Keratinocyte (primary cell): ENCODE results near the gene SPATA12. TPM values are rescaled to one million over a fixed set of nuclear protein-coding genes. Genes with fewer than 3 reads are reported as not detected.

Experiments used
- DNase-seq: peaks from one replicate; pipeline ENCODE4 v3.0.0-alpha.2; 2011; ENCODE audit warnings: low read depth, missing footprints, low spot score
- FAIRE-seq: peaks from 2 replicates; lab custom pipeline; 2011; peaks lifted over from hg19 to GRCh38; lab: Jason Lieb, UNC
- H2AFZ ChIP-seq: 2 replicates; pipeline ENCODE4 v1.6.0; 2012; ENCODE audit warnings: low read length, control low read depth, inconsistent platforms; ENCODE audit not compliant: control insufficient read depth
- H3K27ac ChIP-seq: 2 replicates; pipeline ENCODE4 v1.5.1; 2011; ENCODE audit warnings: low read length; ENCODE audit not compliant: control insufficient read depth, insufficient read depth
- H3K27me3 ChIP-seq: 3 replicates; pipeline ENCODE4 v1.6.0; 2011; ENCODE audit warnings: low read length; ENCODE audit not compliant: control insufficient read depth, insufficient read depth; ENCODE audit errors: extremely low read depth
- H3K36me3 ChIP-seq, 2 experiments: 2 replicates in 1 of 2; 3 replicates in 1 of 2; pipeline ENCODE4 v1.5.1; 2011; ENCODE audit warnings: low read length in 2 of 2, mild to moderate bottlenecking in 1 of 2; ENCODE audit not compliant: control insufficient read depth in 2 of 2, insufficient read depth in 2 of 2; ENCODE audit errors: extremely low read depth in 1 of 2
- H3K4me1 ChIP-seq: 3 replicates; pipeline ENCODE4 v1.5.1; 2011; ENCODE audit warnings: low read length; ENCODE audit not compliant: control insufficient read depth, insufficient read depth; ENCODE audit errors: extremely low read depth
- H3K4me2 ChIP-seq: 3 replicates; pipeline ENCODE4 v1.6.0; 2011; ENCODE audit warnings: low read depth, low read length; ENCODE audit not compliant: control insufficient read depth, insufficient read depth; ENCODE audit errors: extremely low read depth
- H3K4me3 ChIP-seq, 3 experiments: fragments of 200-600 bp in 1 of 3; sonication (generic) in 1 of 3; 2 replicates in 2 of 3; 3 replicates in 1 of 3; pipeline ENCODE4 v1.5.1; 2011 to 2016; ENCODE audit warnings: low read length in 3 of 3, mild to moderate bottlenecking in 3 of 3, control low read depth in 2 of 3, inconsistent platforms in 1 of 3, low read depth in 1 of 3, mixed read lengths in 1 of 3, mixed run types in 1 of 3, moderate library complexity in 1 of 3; ENCODE audit not compliant: control insufficient read depth in 2 of 3, insufficient read depth in 2 of 3; ENCODE audit errors: extremely low read depth in 1 of 3
- H3K79me2 ChIP-seq: 2 replicates; pipeline ENCODE4 v1.6.0; 2012; ENCODE audit warnings: low read length; ENCODE audit not compliant: control insufficient read depth, insufficient read depth
- H3K9ac ChIP-seq: 3 replicates; pipeline ENCODE4 v1.6.0; 2011; ENCODE audit warnings: low read length; ENCODE audit not compliant: control insufficient read depth, insufficient read depth; ENCODE audit errors: extremely low read depth
- H3K9me1 ChIP-seq: 3 replicates; pipeline ENCODE4 v1.6.0; 2011; ENCODE audit warnings: low read length; ENCODE audit not compliant: control insufficient read depth, insufficient read depth; ENCODE audit errors: extremely low read depth
- H3K9me3 ChIP-seq: 2 replicates; pipeline ENCODE4 v1.5.1; 2012; ENCODE audit warnings: low read depth, low read length; ENCODE audit not compliant: control insufficient read depth
- H4K20me1 ChIP-seq: 3 replicates; pipeline ENCODE4 v1.6.0; 2011; ENCODE audit warnings: low read length; ENCODE audit not compliant: control insufficient read depth, insufficient read depth; ENCODE audit errors: extremely low read depth
- EZH2 ChIP-seq: IDR thresholded peaks from one replicate; pipeline ENCODE4 v1.6.1; 2012; ENCODE audit warnings: inconsistent platforms, mild to moderate bottlenecking, low read length, moderate library complexity
- dilution Hi-C: fragments of 300-500 bp; cut with MboI; formaldehyde crosslinking; loops from one replicate; pipeline ENCODE4 v1.7.0; 2020; ENCODE audit warnings: low sequenced_read_pairs; ENCODE audit not compliant: extremely low pct_ligation_motif_present
- polyA plus RNA-seq, 5 experiments: library from polyadenylated mRNA; depleted of rRNA in 3 of 5; stranded (reverse) in 3 of 5; stranded (forward) in 1 of 5; unstranded in 1 of 5; fragments of >200 nt; gene quantifications; 1 replicate in 1 of 5; 2 replicates in 3 of 5; 3 replicates in 1 of 5; pipeline versions ENCODE4 v1.2.1 to v1.2.3, GENCODE V29; 2011 to 2012; ENCODE audit warnings: missing spikeins in 2 of 5, low read depth in 1 of 5, low replicate concordance in 1 of 5
- TF ChIP-seq, protein P1 (sequence below), 3 experiments: IDR thresholded peaks in 1 of 3; conservative IDR thresholded peaks in 1 of 3; optimal IDR thresholded peaks in 1 of 3; 2 replicates in 2 of 3; 3 replicates in 1 of 3; pipeline versions ENCODE3 to v1.5.1; 2011; ENCODE audit warnings: low read length in 3 of 3, mild to moderate bottlenecking in 3 of 3, moderate library complexity in 2 of 3, control low read depth in 1 of 3, inconsistent platforms in 1 of 3; ENCODE audit not compliant: insufficient read depth in 2 of 3; ENCODE audit errors: extremely low read depth in 1 of 3

Gene SPATA12
- polyA plus RNA-seq, 1 donor (not counting 4 experiments of a cell fraction or from before 2014, with no cell fraction given): 0.08 TPM

DNA sequence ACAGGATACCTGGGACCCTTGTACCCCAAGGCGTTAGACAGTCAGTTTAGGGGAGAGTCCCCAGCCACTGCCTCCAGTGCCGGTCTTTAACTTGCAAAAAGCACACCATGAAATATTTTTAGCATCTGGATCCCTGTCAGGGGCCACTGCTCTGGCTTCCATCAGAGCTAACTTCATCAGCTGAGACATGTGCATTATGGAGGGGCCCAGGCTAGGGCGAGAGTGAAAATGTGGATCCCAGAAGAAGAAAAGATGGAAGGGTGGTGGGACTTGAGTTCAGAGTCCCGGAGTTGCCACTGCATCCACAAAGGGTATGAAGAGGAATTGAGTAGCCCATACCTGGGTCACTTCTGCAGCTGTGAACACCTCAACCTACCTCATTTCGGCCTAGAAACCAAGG lies 23.5 kb upstream of the SPATA12 start:
- H3K79me2 ChIP-seq: no peaks in the 10 kb centered on the region
- H3K4me2 ChIP-seq: no peak overlapping the region
- dilution Hi-C loops: no loop called here
- H3K9ac ChIP-seq: no peak overlapping the region
- H3K27me3 ChIP-seq: no peaks in the 10 kb centered on the region
- H3K4me3 ChIP-seq: no peak overlapping the region
- H2AFZ ChIP-seq: no peak overlapping the region
- H3K4me1 ChIP-seq: no peaks in the 10 kb centered on the region
- no peaks in the 10 kb centered on the region for H4K20me1 ChIP-seq
- no peak for DNase-seq
- H3K27ac ChIP-seq: no peak overlapping the region
- H3K36me3 ChIP-seq: no peaks in the 10 kb centered on the region
- no peaks in the 10 kb centered on the region for H3K9me1 ChIP-seq
- TF ChIP-seq EZH2: no peak
- TF ChIP-seq, protein P1, sequence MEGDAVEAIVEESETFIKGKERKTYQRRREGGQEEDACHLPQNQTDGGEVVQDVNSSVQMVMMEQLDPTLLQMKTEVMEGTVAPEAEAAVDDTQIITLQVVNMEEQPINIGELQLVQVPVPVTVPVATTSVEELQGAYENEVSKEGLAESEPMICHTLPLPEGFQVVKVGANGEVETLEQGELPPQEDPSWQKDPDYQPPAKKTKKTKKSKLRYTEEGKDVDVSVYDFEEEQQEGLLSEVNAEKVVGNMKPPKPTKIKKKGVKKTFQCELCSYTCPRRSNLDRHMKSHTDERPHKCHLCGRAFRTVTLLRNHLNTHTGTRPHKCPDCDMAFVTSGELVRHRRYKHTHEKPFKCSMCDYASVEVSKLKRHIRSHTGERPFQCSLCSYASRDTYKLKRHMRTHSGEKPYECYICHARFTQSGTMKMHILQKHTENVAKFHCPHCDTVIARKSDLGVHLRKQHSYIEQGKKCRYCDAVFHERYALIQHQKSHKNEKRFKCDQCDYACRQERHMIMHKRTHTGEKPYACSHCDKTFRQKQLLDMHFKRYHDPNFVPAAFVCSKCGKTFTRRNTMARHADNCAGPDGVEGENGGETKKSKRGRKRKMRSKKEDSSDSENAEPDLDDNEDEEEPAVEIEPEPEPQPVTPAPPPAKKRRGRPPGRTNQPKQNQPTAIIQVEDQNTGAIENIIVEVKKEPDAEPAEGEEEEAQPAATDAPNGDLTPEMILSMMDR (optimal IDR thresholded peaks at IDR 0.05 in 1 of 3, IDR thresholded peaks at IDR 0.05 in 1 of 3, conservative IDR thresholded peaks at IDR 0.05 in 1 of 3; ENCODE audit: extremely low read depth in 1 of 3, insufficient read depth in 2 of 3, low read length in 3 of 3): no peak
- no peaks in the 10 kb centered on the region for H3K9me3 ChIP-seq
- no peak for FAIRE-seq

- DNase-seq (no peak), FAIRE-seq (no peak)
- Histone ChIP-seq H3K27ac (no peak overlapping the region), H3K27me3 (no peaks in the 10 kb centered on the region), H2AFZ (no peak overlapping the region), H3K79me2 (no peaks in the 10 kb centered on the region), H3K4me2 (no peak overlapping the region), H3K36me3 (no peaks in the 10 kb centered on the region), H3K9ac (no peak overlapping the region), H4K20me1 (no peaks in the 10 kb centered on the region), H3K9me1 (no peaks in the 10 kb centered on the region), H3K4me3 (no peak overlapping the region), H3K4me1 (no peaks in the 10 kb centered on the region), H3K9me3 (no peaks in the 10 kb centered on the region)
- no peak for TF ChIP-seq EZH2
- TF ChIP-seq, protein P1 (optimal IDR thresholded peaks at IDR 0.05 in 1 of 3, IDR thresholded peaks at IDR 0.05 in 1 of 3, conservative IDR thresholded peaks at IDR 0.05 in 1 of 3; ENCODE audit: extremely low read depth in 1 of 3, insufficient read depth in 2 of 3, low read length in 3 of 3): no peak
- dilution Hi-C loops: no loop called here
Observed at GRCh38 chr3:57038466-57039164, 21.8 kb upstream of the SPATA12 start.
